DND-41 (cell line): Measurements from ENCODE around the gene EYS.

Source experiments
- ATAC-seq: fragments of 200-7000 bp; cut with Tn5 transposase; 3 replicates; pipeline ENCODE4 v1.9.1; 2021; ENCODE audit warnings: low read depth; ENCODE audit not compliant: insufficient read depth
- DNase-seq: peaks from one replicate; pipeline ENCODE4 v3.0.0-alpha.2; 2020
- H2AFZ ChIP-seq: 2 replicates; pipeline ENCODE4 v1.6.0; 2012; ENCODE audit warnings: low read depth, low read length
- H3K27ac ChIP-seq: 2 replicates; pipeline ENCODE4 v1.5.1; 2012; ENCODE audit warnings: low read length, inconsistent platforms
- H3K27me3 ChIP-seq: fragments of 200-600 bp; sonication (generic); 2 replicates; pipeline ENCODE4 v1.6.0; 2012; ENCODE audit warnings: low read length, mild to moderate bottlenecking, inconsistent platforms; ENCODE audit not compliant: insufficient read depth, poor library complexity
- H3K36me3 ChIP-seq: 2 replicates; pipeline ENCODE4 v1.5.1; 2012; ENCODE audit warnings: low read length, inconsistent platforms; ENCODE audit not compliant: insufficient read depth
- H3K4me1 ChIP-seq: 2 replicates; pipeline ENCODE4 v1.5.1; 2012; ENCODE audit warnings: mild to moderate bottlenecking, low read length; ENCODE audit not compliant: insufficient read depth
- H3K4me2 ChIP-seq: 2 replicates; pipeline ENCODE4 v1.6.0; 2012; ENCODE audit warnings: mild to moderate bottlenecking, moderate library complexity, low read length, inconsistent platforms; ENCODE audit not compliant: insufficient read depth
- H3K4me3 ChIP-seq, 2 experiments: fragments of 200-600 bp in 1 of 2; shearing (Covaris generic) in 1 of 2; 2 replicates each; pipeline ENCODE4 v1.5.1; 2012 to 2016; ENCODE audit warnings: inconsistent platforms in 2 of 2, low read length in 2 of 2, mild to moderate bottlenecking in 2 of 2, low read depth in 1 of 2, moderate library complexity in 1 of 2
- H3K79me2 ChIP-seq: 2 replicates; pipeline ENCODE4 v1.6.0; 2012; ENCODE audit warnings: low read length, inconsistent platforms; ENCODE audit not compliant: insufficient read depth
- H3K9ac ChIP-seq: 2 replicates; pipeline ENCODE4 v1.6.0; 2012; ENCODE audit warnings: low read depth, mild to moderate bottlenecking, inconsistent platforms, low read length, moderate library complexity
- H3K9me3 ChIP-seq: 2 replicates; pipeline ENCODE4 v1.5.1; 2012; ENCODE audit warnings: low read length, moderate library complexity, mild to moderate bottlenecking, inconsistent platforms; ENCODE audit not compliant: insufficient read depth, severe bottlenecking
- H4K20me1 ChIP-seq: 2 replicates; pipeline ENCODE4 v1.6.0; 2012; ENCODE audit warnings: low read length; ENCODE audit not compliant: insufficient read depth
- CTCF ChIP-seq: IDR thresholded peaks from 2 replicates; pipeline ENCODE4 v1.5.1; 2012; ENCODE audit warnings: borderline replicate concordance, low read length, moderate library complexity, mild to moderate bottlenecking; ENCODE audit not compliant: poor library complexity, severe bottlenecking; ENCODE audit errors: extremely low read depth
- EZH2 ChIP-seq: IDR thresholded peaks from 3 replicates; pipeline ENCODE4 v1.6.1; 2012; ENCODE audit warnings: borderline replicate concordance, low read depth, mild to moderate bottlenecking, moderate library complexity, low read length, inconsistent platforms; ENCODE audit not compliant: severe bottlenecking

The EYS gene

DNA sequence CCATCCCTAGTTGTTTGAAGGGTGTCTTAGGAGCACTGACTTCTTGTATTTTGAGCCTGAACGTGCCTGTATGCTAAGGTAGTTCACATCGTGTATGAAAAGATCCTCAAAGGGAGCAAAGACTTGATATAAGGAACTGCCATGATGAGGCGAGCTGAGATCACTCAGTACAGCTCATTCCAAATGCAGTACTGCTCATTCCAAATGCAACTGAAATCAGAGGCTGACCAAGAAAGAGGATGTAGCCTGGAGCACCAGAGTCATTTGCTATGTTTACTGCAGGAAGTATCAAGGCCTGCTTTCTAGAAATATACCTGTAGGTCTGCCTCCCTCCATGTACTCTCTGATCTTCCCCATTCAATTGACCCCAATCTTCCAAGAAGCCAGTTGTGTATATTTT lies 832.2 kb downstream of the EYS start:
- Histone ChIP-seq H3K79me2 (no peaks in the 10 kb centered on the region), H3K27me3 (no peaks in the 10 kb centered on the region), H2AFZ (no peak overlapping the region), H3K4me1 (no peaks in the 10 kb centered on the region), H3K4me3 (no peak overlapping the region), H3K9ac (no peak overlapping the region), H3K9me3 (no peaks in the 10 kb centered on the region), H3K4me2 (no peak overlapping the region), H3K36me3 (no peaks in the 10 kb centered on the region), H3K27ac (no peak overlapping the region), H4K20me1 (no peaks in the 10 kb centered on the region)
- TF ChIP-seq CTCF (no peak), EZH2 (no peak)
- DNase-seq (no peak), ATAC-seq (no peak)

DNA sequence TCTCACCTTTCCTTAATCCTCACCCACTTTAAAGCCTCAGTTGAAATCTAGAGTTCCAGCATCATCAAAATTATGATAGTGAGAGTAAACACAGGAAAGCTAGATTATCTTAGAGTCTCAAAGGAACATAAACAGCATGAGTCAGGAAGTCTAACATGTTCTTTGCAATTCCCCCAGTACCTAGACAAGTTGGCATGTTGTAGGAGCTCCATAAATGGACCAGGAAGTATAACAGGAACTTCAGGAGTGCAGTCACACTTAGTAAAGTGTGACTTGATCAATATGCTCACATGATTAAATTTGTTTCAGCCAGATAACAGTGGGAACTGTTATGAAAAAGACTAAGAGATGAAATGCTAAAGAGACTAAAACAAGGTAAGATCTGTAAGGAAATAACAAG lies 834.4 kb downstream of the EYS start:
- no peaks in the 10 kb centered on the region for H3K9me3 ChIP-seq
- H3K27ac ChIP-seq = no peak overlapping the region
- H3K4me2 ChIP-seq = no peak overlapping the region
- H3K79me2 ChIP-seq = no peaks in the 10 kb centered on the region
- DNase-seq (no peak), ATAC-seq (no peak)
- no peak overlapping the region for H3K4me3 ChIP-seq
- no peaks in the 10 kb centered on the region for H3K27me3 ChIP-seq
- no peaks in the 10 kb centered on the region for H4K20me1 ChIP-seq
- no peak overlapping the region for H2AFZ ChIP-seq
- no peaks in the 10 kb centered on the region for H3K36me3 ChIP-seq
- no peak for TF ChIP-seq EZH2
- TF ChIP-seq CTCF = no peak
- no peaks in the 10 kb centered on the region for H3K4me1 ChIP-seq
- H3K9ac ChIP-seq = no peak overlapping the region

DNA sequence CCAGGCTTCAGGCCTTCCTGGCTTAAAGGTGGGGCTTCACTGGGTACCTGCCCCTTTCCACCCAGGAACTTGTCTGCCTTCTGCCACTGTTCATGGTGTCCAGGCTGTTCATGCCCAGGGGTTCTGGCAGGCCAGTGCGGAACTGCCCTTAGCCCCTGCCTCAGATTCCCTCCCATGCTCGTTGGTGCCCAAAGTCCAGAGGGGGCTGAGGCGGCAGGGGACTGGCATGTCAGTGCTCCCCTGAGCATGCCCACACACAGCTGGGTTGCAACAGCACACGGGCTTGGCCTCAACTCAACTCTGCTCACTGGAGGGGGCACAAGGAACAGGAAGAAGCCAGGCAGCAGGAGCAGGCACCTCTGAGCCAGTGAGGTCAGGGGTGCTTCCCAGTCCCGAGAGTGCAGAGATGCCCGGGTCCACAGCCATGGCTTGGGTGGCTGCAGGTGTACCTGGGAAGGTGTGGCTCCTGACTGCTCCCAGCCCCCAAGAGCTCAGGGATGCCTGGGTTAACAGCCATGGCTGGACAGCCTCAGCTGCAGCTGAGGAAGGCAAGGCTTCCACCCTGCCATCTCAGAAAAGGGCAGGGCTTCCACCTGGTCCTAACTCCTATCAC lies 845.9 kb downstream of the EYS start:
- no peak for DNase-seq
- Histone ChIP-seq H3K27me3 (no peaks in the 10 kb centered on the region), H3K27ac (no peak overlapping the region), H3K9ac (no peak overlapping the region), H3K36me3 (no peaks in the 10 kb centered on the region), H3K4me1 (no peaks in the 10 kb centered on the region), H4K20me1 (no peaks in the 10 kb centered on the region), H3K4me3 (no peak overlapping the region), H3K4me2 (no peak overlapping the region), H2AFZ (no peak overlapping the region), H3K79me2 (no peaks in the 10 kb centered on the region), H3K9me3 (no peaks in the 10 kb centered on the region)
- ATAC-seq = no peak
- no peak for TF ChIP-seq EZH2
- TF ChIP-seq CTCF = no peak

- Histone ChIP-seq H3K27me3 (no peaks in the 10 kb centered on the region), H3K79me2 (no peaks in the 10 kb centered on the region), H3K27ac (no peak overlapping the region), H3K9ac (no peak overlapping the region), H3K9me3 (no peaks in the 10 kb centered on the region), H4K20me1 (no peaks in the 10 kb centered on the region), H2AFZ (no peak overlapping the region), H3K4me1 (no peaks in the 10 kb centered on the region), H3K36me3 (no peaks in the 10 kb centered on the region), H3K4me2 (no peak overlapping the region), H3K4me3 (no peak overlapping the region)
- TF ChIP-seq EZH2 = no peak
- TF ChIP-seq CTCF = no peak
- ATAC-seq = no peak
- no peak for DNase-seq
Measured at GRCh38 chr6:64860203-64860602, 846.8 kb downstream of the EYS start.
